ENCODE measurements around the gene GAS2. TPM values are rescaled to one million over a fixed set of nuclear protein-coding genes. Genes with fewer than 3 reads are reported as not detected.

The GAS2 gene
- total RNA-seq, 6 experiments from 2014 or later, result 16.1 to 35.6 (median 27.8) TPM

DNA sequence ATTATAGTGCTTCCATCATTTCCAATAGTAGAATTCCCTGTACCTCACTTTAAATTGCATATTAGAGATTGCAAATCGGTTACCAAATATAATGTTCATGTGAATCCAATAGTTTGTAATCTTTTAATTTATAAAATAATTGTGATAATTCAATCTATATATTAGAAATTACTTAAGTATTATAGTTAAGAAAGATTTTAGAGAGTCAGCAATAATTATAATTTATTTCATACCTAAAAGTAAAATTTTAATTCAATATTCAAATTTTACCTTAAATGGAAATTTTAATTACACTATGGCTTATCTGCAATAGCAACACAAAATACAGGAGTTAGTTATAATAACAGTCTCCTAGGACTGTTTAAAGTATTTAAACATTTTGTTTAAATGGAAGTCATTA lies 180.3 kb downstream of the GAS2 start:
- DNase-seq (no peak), ATAC-seq (no peak)
- Histone ChIP-seq H3K27ac (no peak overlapping the region), H3K27me3 (no peaks in the 10 kb centered on the region), H3K9me3 (no peaks in the 10 kb centered on the region), H3K36me3 (no peaks in the 10 kb centered on the region), H3K4me1 (no peaks in the 10 kb centered on the region), H3K4me3 (no peak overlapping the region)
- no peak for TF ChIP-seq POLR2A (IDR thresholded peaks at IDR 0.05)
- intact Hi-C loops (cut with DNase I), result no loop called here
- whole genome bisulfite sequencing (ENCODE audit: insufficient coverage, low coverage, low lambda C conversion rate, missing lambda C conversion rate), result 90% methylated on average over 1 of the region's 1 CpG

DNA sequence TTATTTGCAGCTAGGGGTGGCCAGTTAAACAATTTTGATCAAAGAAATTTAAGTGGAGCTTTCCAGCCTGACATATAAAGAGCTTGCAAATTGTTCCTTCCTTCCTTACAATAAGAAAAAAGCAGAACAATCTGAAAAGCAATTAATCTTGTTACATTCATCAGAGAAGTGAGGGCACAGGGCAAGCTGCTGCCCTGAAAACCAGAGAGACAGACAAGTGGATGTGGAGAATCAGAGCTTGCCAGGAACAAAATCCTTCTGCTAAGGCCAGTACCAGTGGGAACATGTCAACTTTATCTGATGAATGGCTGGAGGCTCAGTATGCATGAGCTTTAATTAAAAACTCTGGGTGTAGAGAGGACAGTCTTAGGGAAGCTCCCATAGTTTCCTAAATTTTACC lies 185.1 kb downstream of the GAS2 start:
- TF ChIP-seq, protein P1, sequence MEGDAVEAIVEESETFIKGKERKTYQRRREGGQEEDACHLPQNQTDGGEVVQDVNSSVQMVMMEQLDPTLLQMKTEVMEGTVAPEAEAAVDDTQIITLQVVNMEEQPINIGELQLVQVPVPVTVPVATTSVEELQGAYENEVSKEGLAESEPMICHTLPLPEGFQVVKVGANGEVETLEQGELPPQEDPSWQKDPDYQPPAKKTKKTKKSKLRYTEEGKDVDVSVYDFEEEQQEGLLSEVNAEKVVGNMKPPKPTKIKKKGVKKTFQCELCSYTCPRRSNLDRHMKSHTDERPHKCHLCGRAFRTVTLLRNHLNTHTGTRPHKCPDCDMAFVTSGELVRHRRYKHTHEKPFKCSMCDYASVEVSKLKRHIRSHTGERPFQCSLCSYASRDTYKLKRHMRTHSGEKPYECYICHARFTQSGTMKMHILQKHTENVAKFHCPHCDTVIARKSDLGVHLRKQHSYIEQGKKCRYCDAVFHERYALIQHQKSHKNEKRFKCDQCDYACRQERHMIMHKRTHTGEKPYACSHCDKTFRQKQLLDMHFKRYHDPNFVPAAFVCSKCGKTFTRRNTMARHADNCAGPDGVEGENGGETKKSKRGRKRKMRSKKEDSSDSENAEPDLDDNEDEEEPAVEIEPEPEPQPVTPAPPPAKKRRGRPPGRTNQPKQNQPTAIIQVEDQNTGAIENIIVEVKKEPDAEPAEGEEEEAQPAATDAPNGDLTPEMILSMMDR (IDR thresholded peaks at IDR 0.05), result no peak
- no peak for TF ChIP-seq POLR2A (IDR thresholded peaks at IDR 0.05)
- Histone ChIP-seq H3K9me3 (no peaks in the 10 kb centered on the region), H3K36me3 (no peaks in the 10 kb centered on the region), H3K27ac (no peak overlapping the region), H3K27me3 (no peaks in the 10 kb centered on the region), H3K4me3 (no peak overlapping the region), H3K4me1 (no peaks in the 10 kb centered on the region)
- DNase-seq (no peak), ATAC-seq (no peak)
- intact Hi-C loops (cut with DNase I), result no loop called here

DNA sequence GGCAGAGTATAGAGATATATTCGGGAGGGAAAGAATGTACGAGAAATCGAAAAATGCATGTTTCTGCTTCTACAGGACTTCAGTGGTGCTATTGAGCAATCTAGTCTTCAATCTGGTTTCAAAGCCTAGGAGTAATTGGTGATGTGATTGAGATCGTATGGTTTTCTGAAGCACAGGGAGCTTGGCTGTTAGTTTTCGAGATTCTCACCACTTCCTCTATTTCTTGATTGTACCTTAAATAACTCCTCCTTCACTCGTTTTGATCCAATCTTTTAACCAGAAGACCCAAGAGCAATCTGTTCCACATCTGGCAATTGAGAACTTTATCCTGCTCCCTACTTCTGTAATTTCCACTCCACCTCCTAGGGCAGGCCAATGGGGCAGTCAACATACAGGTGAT lies 193.3 kb downstream of the GAS2 start:
- intact Hi-C loops (cut with DNase I), result no loop called here

DNA sequence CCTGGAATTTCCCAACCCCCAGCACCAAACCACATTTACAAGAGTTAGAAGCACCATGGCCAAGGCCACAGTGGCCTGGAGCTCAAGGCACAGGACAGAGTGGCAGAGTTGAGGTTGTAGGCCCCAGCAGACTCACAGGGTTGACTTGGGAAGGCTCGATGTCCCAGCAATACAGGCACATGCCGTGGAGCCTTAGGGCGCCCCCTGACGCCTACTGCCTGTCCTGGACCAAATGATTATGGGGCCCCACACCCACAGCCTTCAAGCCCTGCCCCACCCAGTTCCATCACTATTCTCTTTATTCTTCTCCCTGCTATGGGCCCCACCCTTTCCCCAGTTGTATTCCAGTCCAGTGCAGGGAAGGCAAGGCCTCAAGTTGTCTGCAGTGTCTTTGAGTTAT lies 193.8 kb downstream of the GAS2 start, which contains the start of gene CCDC179:
Gene CCDC179, minus strand, starts transcription at position 234 of the 400 bp plus-strand sequence. Its CDS starts 53 bp downstream, at position 181.
- DNase-seq (no peak), ATAC-seq (no peak)
- TF ChIP-seq POLR2A (IDR thresholded peaks at IDR 0.05), result no peak
- TF ChIP-seq, protein P1 (IDR thresholded peaks at IDR 0.05), result no peak
- intact Hi-C loops (cut with DNase I), result no loop called here
- Histone ChIP-seq H3K27me3 (no peaks in the 10 kb centered on the region), H3K4me1 (no peaks in the 10 kb centered on the region), H3K9me3 (no peaks in the 10 kb centered on the region), H3K36me3 (no peaks in the 10 kb centered on the region), H3K27ac (no peak within 1 kb of the TSS), H3K4me3 (no peak within 1 kb of the TSS)
- WGBS (ENCODE audit: insufficient coverage, low coverage, low lambda C conversion rate, missing lambda C conversion rate), result no CpG with 5 or more reads among the region's 4 CpGs

More for the DNA sequence above, 193.3 kb downstream of the GAS2 start:
- Histone ChIP-seq H3K4me3 (no peak overlapping the region), H3K9me3 (no peaks in the 10 kb centered on the region), H3K27me3 (no peaks in the 10 kb centered on the region), H3K4me1 (no peaks in the 10 kb centered on the region), H3K27ac (no peak overlapping the region), H3K36me3 (no peaks in the 10 kb centered on the region)
- ATAC-seq (no peak), DNase-seq (no peak)
- WGBS (ENCODE audit: insufficient coverage, low coverage, low lambda C conversion rate, missing lambda C conversion rate), result 71% methylated on average over 6 of the region's 6 CpGs
- TF ChIP-seq, protein P1 (IDR thresholded peaks at IDR 0.05), result no peak
- no peak for TF ChIP-seq POLR2A (IDR thresholded peaks at IDR 0.05)

Small RNAs within 50 kb of the gene (small RNA-seq; reads per million reads assigned to genes)
- gene RNA5SP338, result 0.19 to 0.39 reads per million in 2 experiments

Other genes with a start within 250 kb of the GAS2 start
- 1 to 10 TPM; 4.1 to 5.1 (median 4.6) TPM for gene FANCF, start 40.8 kb upstream of the GAS2 start, total RNA-seq
- gene SVIP, start 163.2 kb downstream of the GAS2 start, total RNA-seq, result 10 to 100 TPM in 1 of 6 experiments, 1 to 10 TPM in 5; 3.5 to 12.0 (median 5.8) TPM
- not detected for gene CCDC179, start 193.9 kb downstream of the GAS2 start, total RNA-seq

Data from right lobe of liver (tissue), 6 donors.